Cardiac muscle cell (in vitro differentiated cells and primary cell): Measurements from ENCODE around the gene CORIN. TPM values are rescaled to one million over a fixed set of nuclear protein-coding genes. Genes with fewer than 3 reads are reported as not detected.

Experiments used
- DNase-seq, 2 donors: peaks; one replicate each; pipeline versions ENCODE4 v3.0.0 to v3.0.0-alpha.2; 2010 to 2017; ENCODE audit warnings: low read depth in 1 of 2, low spot score in 1 of 2
- H3K27ac ChIP-seq: fragments of 200-600 bp; sonication (generic); 2 replicates; pipeline ENCODE4 v1.5.1; 2016
- H3K27me3 ChIP-seq: fragments of 200-600 bp; sonication (generic); 2 replicates; pipeline ENCODE4 v1.6.0; 2016; ENCODE audit warnings: control low read depth
- H3K36me3 ChIP-seq: fragments of 200-600 bp; sonication (generic); 2 replicates; pipeline ENCODE4 v1.5.1; 2016; ENCODE audit warnings: control low read depth
- H3K4me1 ChIP-seq: fragments of 200-600 bp; sonication (generic); 2 replicates; pipeline ENCODE4 v1.8.1; 2017; ENCODE audit warnings: low read depth, mild to moderate bottlenecking, mixed run types
- H3K4me3 ChIP-seq: fragments of 200-600 bp; sonication (generic); 2 replicates; pipeline ENCODE4 v1.5.1; 2016; ENCODE audit warnings: mild to moderate bottlenecking
- H3K9me3 ChIP-seq: fragments of 200-600 bp; sonication (generic); 2 replicates; pipeline ENCODE4 v1.5.1; 2017; ENCODE audit warnings: low read depth, mild to moderate bottlenecking, control low read depth
- polyA plus RNA-seq: library from polyadenylated mRNA; unstranded; fragments of >200 nt; fragmentation: Nextera tagmentation; extraction: Ambion mirVana; gene quantifications from 2 replicates; pipeline ENCODE4 v1.2.1, GENCODE V29; 2016
- total RNA-seq: library from RNA; depleted of rRNA; stranded (reverse); fragments of >200 nt; gene quantifications from 2 replicates; pipeline ENCODE4 v1.2.3, GENCODE V29; 2016
- TF ChIP-seq, protein P1 (sequence below): IDR thresholded peaks from 2 replicates; pipeline ENCODE4 v1.5.1; 2012; ENCODE audit warnings: low read depth, mild to moderate bottlenecking, low read length

Gene CORIN
- total and polyA plus RNA-seq, 2 experiments from 2014 or later: 110 to 169 TPM

DNA sequence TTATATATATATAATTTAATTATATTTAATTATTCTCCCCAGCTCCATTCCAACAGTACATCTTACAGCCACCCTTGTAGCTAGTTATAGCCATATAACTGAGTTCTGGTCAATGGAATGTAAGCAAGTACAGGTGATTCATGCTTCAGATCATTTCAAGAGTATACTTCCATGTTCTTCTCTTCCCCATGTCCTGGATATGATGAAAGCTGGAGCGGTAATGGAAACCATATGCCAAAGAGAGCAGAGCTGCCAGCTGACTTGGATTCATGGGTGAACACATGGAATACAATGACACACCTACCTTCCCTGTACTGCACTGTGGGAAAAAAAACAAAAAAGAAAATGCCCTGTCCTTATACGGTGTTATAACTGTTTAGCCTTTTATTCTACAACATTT is 17.5 kb upstream of the CORIN start:
- Histone ChIP-seq H3K27ac (no peak overlapping the region), H3K4me3 (no peak overlapping the region), H3K4me1 (peaks cover 5% of the 10 kb centered on the region), H3K27me3 (no peaks in the 10 kb centered on the region), H3K9me3 (no peaks in the 10 kb centered on the region), H3K36me3 (peaks cover 10% of the 10 kb centered on the region)
- no peak for DNase-seq
- TF ChIP-seq, protein P1, sequence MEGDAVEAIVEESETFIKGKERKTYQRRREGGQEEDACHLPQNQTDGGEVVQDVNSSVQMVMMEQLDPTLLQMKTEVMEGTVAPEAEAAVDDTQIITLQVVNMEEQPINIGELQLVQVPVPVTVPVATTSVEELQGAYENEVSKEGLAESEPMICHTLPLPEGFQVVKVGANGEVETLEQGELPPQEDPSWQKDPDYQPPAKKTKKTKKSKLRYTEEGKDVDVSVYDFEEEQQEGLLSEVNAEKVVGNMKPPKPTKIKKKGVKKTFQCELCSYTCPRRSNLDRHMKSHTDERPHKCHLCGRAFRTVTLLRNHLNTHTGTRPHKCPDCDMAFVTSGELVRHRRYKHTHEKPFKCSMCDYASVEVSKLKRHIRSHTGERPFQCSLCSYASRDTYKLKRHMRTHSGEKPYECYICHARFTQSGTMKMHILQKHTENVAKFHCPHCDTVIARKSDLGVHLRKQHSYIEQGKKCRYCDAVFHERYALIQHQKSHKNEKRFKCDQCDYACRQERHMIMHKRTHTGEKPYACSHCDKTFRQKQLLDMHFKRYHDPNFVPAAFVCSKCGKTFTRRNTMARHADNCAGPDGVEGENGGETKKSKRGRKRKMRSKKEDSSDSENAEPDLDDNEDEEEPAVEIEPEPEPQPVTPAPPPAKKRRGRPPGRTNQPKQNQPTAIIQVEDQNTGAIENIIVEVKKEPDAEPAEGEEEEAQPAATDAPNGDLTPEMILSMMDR: no peak

DNA sequence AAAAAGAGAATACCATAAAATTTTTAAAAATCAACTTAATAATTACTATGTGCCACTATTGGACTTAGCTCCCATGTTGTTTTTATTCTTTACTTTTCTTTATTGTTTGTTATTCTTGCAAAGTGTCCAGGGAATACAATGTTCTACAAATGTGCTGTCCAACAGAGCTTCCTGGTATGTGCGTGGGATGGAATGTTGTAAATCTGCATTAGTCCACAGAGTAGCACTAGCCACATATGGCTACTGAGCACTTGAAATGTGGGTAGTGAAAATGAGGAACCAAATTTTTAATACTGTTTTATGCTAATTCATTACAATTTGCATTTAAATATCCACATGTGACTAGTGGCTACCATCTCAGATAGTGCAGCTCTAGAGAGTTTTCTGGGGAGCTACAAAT is 14.3 kb upstream of the CORIN start:
- Histone ChIP-seq H3K4me3 (no peak overlapping the region), H3K36me3 (peaks cover 26% of the 10 kb centered on the region), H3K4me1 (peaks cover 5% of the 10 kb centered on the region), H3K27me3 (no peaks in the 10 kb centered on the region), H3K9me3 (no peaks in the 10 kb centered on the region), H3K27ac (no peak overlapping the region)
- TF ChIP-seq, protein P1: no peak
- peak in 1 of 2 donors; percentile 85 for DNase-seq

DNA sequence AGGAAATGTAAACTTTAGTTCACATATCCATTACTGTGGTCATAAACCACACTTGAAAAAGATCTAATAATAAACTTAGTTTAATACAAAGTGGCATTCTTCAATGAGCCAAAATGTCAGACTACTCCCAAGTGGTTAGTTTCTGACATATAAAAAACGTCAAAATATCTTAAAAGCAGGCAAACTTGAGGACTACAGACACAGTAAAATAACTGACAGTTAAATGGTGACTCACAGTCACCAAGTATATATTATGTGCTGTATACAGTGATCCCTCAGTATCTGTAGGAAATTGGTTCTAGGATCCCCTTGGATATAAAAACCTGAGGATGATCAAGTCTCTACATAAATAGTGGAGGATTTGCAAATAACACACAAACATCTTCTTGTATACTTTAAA is 11.6 kb upstream of the CORIN start:
- Histone ChIP-seq H3K36me3 (peaks cover 26% of the 10 kb centered on the region), H3K27me3 (no peaks in the 10 kb centered on the region)
- DNase-seq: no peak

DNA sequence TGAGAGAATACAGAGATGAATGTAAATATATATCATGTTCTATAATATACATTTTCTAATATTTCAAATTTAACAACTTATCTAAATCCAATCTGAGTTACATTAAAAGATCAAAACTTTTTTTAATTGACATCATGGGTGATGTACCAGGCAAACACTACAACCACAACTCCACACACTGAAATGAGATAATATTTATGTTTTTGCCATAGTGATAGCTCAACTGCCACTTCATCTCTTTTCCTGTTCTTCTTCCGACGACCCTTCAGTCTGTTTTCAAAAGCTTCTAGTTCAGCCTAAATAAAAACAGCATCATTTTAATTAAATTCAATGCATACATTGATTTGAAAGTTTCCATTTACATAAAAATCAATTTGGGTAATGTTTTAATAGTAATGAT is 10.2 kb upstream of the CORIN start:
- no peak for DNase-seq
- H3K36me3 ChIP-seq: peaks cover 20% of the 10 kb centered on the region
- TF ChIP-seq, protein P1: no peak
- H3K27me3 ChIP-seq: no peaks in the 10 kb centered on the region
- H3K4me3 ChIP-seq: no peak overlapping the region
- no peak overlapping the region for H3K27ac ChIP-seq
- H3K9me3 ChIP-seq: no peaks in the 10 kb centered on the region
- no peaks in the 10 kb centered on the region for H3K4me1 ChIP-seq

More for the DNA sequence above, 11.6 kb upstream of the CORIN start:
- Histone ChIP-seq H3K9me3 (no peaks in the 10 kb centered on the region), H3K27ac (no peak overlapping the region), H3K4me3 (no peak overlapping the region), H3K4me1 (no peaks in the 10 kb centered on the region)
- TF ChIP-seq, protein P1: no peak

DNA sequence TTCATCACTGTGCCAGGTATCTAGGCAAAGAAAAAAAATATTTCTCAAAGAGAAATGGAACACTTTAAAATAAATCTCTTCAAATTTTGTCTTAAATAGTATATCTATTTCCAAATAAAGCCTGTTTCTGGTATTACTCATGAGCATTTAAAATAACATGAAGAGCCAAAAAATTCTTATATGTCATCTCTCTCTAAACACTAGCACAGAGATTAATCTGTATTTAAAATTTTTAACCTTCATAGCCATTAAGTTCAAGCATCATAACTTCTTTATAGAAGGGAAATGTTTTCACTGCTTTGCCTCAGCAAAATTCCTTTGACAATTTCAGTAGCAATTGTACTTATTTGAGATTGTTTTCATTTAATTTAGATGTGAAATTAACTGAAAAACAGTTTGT is 5.1 kb upstream of the CORIN start:
- Histone ChIP-seq H3K9me3 (no peaks in the 10 kb centered on the region), H3K27ac (no peak overlapping the region), H3K36me3 (peaks cover 8% of the 10 kb centered on the region), H3K4me1 (peaks cover 14% of the 10 kb centered on the region), H3K4me3 (no peak overlapping the region), H3K27me3 (no peaks in the 10 kb centered on the region)
- TF ChIP-seq, protein P1: no peak
- no peak for DNase-seq

DNA sequence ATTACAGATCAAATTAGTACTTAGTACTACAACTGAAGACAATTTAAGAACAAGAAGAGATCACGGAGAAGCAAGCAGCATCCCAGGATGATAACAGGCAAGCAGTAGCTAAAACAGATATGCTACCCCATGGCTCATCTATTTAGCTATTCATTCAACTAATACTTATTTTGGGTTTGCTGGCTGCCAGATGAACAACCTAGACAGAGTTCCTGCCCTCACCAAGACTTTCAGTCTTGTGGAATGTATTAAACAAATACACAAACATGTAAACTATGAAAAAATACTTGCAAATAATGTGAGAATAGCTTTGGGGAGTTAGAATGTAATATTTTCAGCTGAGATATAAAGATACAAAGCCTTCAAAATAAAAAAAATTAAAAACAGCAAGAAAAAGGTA is 2.4 kb upstream of the CORIN start:
- TF ChIP-seq, protein P1: no peak

More for the DNA sequence above, 2.4 kb upstream of the CORIN start:
- Histone ChIP-seq H3K36me3 (no peaks in the 10 kb centered on the region), H3K4me1 (peaks cover 25% of the 10 kb centered on the region), H3K4me3 (no peak overlapping the region), H3K27ac (no peak overlapping the region), H3K9me3 (no peaks in the 10 kb centered on the region), H3K27me3 (no peaks in the 10 kb centered on the region)
- no peak for DNase-seq
